ENCODE results near the gene GGT1. TPM values are rescaled to one million over a fixed set of nuclear protein-coding genes. Genes with fewer than 3 reads are reported as not detected.

The GGT1 gene
- total RNA-seq, 1 experiment from 2014 or later, result 14.0 TPM

DNA sequence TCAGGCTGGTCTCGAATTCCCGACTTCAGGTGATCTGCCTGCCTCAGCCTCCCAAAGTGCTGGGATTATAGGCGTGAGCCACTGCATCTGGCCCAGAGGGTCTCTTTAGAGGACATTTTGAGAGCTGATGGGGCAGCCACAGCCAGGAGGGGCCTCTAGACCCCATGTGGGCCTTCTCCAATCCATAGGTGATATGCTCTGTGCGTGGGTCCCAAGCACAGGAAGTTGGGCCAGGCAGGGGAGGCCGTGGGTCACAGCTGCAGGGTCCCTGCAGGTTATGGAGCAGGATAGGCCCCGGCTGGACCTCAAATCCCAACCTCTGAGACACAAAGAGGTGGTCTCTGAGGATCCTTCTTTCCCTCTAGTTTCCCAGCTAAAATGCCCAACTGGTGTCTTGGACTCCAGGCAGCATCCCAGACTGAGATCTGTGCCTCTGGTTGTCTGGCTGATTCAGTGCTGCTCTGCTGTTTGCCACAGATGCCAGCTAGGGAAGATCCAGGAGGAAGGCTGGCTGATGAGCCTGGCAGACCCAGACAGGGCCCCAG, 11.6 kb upstream of the GGT1 start:
- Histone ChIP-seq H3K4me2 (ENCODE audit: low read length) (peak overlapping the region; percentile 96; the same call in 1 of the 2 replicates), H3K9me2 (ENCODE audit: insufficient read depth) (no peaks in the 10 kb centered on the region), H3K9ac (ENCODE audit: low read length) (no peak overlapping the region), H3K27me3 (ENCODE audit: insufficient read depth, low read length) (no peaks in the 10 kb centered on the region), H3K4me3 (replicated peaks in 1 of 2; ENCODE audit: low read depth in 1 of 2, low read length in 2 of 2) (no peak overlapping the region), H3K4me1 (ENCODE audit: control insufficient read depth in 1 of 2, insufficient read depth in 2 of 2, low read length in 2 of 2) (peaks cover 8 to 20% of the 10 kb centered on the region in 2 experiments), H3K9me3 (ENCODE audit: control insufficient read depth in 1 of 2, insufficient read depth in 1 of 2, low read depth in 1 of 2, low read length in 2 of 2) (no peaks in the 10 kb centered on the region), H4K20me1 (ENCODE audit: insufficient read depth) (no peaks in the 10 kb centered on the region), H2AFZ (ENCODE audit: low read depth, low read length, poor library complexity, severe bottlenecking) (no peak overlapping the region), H3K27ac (ENCODE audit: low read depth, low read length) (no peak overlapping the region), H3K36me3 (ENCODE audit: control insufficient read depth in 1 of 2, insufficient read depth in 2 of 2, low read length in 2 of 2) (no peaks in the 10 kb centered on the region), H3K79me2 (ENCODE audit: insufficient read depth, low read length) (no peaks in the 10 kb centered on the region)
- ATAC-seq (no peak), DNase-seq (ENCODE audit: low read depth, low spot score) (no peak)
- TF ChIP-seq SRF (IDR thresholded peaks at IDR 0.05; ENCODE audit: low read depth), result no peak
- TF ChIP-seq POLR2AphosphoS5 (IDR thresholded peaks at IDR 0.05; ENCODE audit: low read depth, low read length), result no peak
- TF ChIP-seq CBX3 (IDR thresholded peaks at IDR 0.05; ENCODE audit: low read depth), result no peak
- TF ChIP-seq, protein P1, sequence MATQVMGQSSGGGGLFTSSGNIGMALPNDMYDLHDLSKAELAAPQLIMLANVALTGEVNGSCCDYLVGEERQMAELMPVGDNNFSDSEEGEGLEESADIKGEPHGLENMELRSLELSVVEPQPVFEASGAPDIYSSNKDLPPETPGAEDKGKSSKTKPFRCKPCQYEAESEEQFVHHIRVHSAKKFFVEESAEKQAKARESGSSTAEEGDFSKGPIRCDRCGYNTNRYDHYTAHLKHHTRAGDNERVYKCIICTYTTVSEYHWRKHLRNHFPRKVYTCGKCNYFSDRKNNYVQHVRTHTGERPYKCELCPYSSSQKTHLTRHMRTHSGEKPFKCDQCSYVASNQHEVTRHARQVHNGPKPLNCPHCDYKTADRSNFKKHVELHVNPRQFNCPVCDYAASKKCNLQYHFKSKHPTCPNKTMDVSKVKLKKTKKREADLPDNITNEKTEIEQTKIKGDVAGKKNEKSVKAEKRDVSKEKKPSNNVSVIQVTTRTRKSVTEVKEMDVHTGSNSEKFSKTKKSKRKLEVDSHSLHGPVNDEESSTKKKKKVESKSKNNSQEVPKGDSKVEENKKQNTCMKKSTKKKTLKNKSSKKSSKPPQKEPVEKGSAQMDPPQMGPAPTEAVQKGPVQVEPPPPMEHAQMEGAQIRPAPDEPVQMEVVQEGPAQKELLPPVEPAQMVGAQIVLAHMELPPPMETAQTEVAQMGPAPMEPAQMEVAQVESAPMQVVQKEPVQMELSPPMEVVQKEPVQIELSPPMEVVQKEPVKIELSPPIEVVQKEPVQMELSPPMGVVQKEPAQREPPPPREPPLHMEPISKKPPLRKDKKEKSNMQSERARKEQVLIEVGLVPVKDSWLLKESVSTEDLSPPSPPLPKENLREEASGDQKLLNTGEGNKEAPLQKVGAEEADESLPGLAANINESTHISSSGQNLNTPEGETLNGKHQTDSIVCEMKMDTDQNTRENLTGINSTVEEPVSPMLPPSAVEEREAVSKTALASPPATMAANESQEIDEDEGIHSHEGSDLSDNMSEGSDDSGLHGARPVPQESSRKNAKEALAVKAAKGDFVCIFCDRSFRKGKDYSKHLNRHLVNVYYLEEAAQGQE (IDR thresholded peaks at IDR 0.05; ENCODE audit: low read depth), result no peak
- TF ChIP-seq, protein P2, sequence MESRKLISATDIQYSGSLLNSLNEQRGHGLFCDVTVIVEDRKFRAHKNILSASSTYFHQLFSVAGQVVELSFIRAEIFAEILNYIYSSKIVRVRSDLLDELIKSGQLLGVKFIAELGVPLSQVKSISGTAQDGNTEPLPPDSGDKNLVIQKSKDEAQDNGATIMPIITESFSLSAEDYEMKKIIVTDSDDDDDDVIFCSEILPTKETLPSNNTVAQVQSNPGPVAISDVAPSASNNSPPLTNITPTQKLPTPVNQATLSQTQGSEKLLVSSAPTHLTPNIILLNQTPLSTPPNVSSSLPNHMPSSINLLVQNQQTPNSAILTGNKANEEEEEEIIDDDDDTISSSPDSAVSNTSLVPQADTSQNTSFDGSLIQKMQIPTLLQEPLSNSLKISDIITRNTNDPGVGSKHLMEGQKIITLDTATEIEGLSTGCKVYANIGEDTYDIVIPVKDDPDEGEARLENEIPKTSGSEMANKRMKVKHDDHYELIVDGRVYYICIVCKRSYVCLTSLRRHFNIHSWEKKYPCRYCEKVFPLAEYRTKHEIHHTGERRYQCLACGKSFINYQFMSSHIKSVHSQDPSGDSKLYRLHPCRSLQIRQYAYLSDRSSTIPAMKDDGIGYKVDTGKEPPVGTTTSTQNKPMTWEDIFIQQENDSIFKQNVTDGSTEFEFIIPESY (IDR thresholded peaks at IDR 0.05; ENCODE audit: extremely low read depth, insufficient replicate concordance, low read length), result no peak
- TF ChIP-seq EZH2 (IDR thresholded peaks at IDR 0.05), result no peak
- TF ChIP-seq JUND (IDR thresholded peaks at IDR 0.05), result no peak
- TF ChIP-seq EGR1 (IDR thresholded peaks at IDR 0.05; ENCODE audit: low read depth), result no peak
- ChIA-PET POLR2A (no interaction called here), CTCF (no interaction called here), RAD21 (ENCODE audit: low non-redundant PET in 1 of 2, low total read pairs in 2 of 2, uncharacterized antibody in 2 of 2, unreplicated experiment in 2 of 2) (no interaction called here)
- no TSS peak for BruUV-seq (replicated peaks)
- intact Hi-C loops (cut with micrococcal nuclease), result no loop called here
